Neural progenitor cell (in vitro differentiated cells): ENCODE measurements around the gene AEBP1. TPM values are rescaled to one million over a fixed set of nuclear protein-coding genes. Genes with fewer than 3 reads are reported as not detected.

Experiments used
- DNase-seq: peaks from one replicate; pipeline ENCODE4 v3.0.0-alpha.2; 2016; ENCODE audit warnings: low spot score
- H2AFZ ChIP-seq: fragments of 200-600 bp; sonication (generic); replicated peaks from 2 replicates; pipeline ENCODE4 v1.6.1; 2016; ENCODE audit warnings: antibody characterized with exemption
- H3F3A ChIP-seq: fragments of 200-600 bp; sonication (generic); 2 replicates; pipeline ENCODE4 v1.6.1; 2016; ENCODE audit warnings: antibody characterized with exemption, low read depth
- H3K27ac ChIP-seq: fragments of 200-600 bp; sonication (generic); 2 replicates; pipeline ENCODE4 v1.5.1; 2016; ENCODE audit warnings: mild to moderate bottlenecking
- H3K27me3 ChIP-seq: fragments of 200-600 bp; sonication (generic); 2 replicates; pipeline ENCODE4 v1.6.1; 2016; ENCODE audit warnings: mild to moderate bottlenecking, moderate library complexity
- H3K36me3 ChIP-seq: fragments of 200-600 bp; sonication (generic); 2 replicates; pipeline ENCODE4 v1.5.1; 2016
- H3K4me1 ChIP-seq: fragments of 200-600 bp; sonication (generic); 2 replicates; pipeline ENCODE4 v1.6.1; 2016; ENCODE audit warnings: mixed run types
- H3K4me2 ChIP-seq: fragments of 200-600 bp; sonication (generic); 2 replicates; pipeline ENCODE4 v1.6.1; 2016
- H3K4me3 ChIP-seq: fragments of 200-600 bp; sonication (generic); 2 replicates; pipeline ENCODE4 v1.5.1; 2016
- H3K79me2 ChIP-seq: fragments of 200-600 bp; sonication (generic); 2 replicates; pipeline ENCODE4 v1.6.1; 2016; ENCODE audit warnings: low read depth
- H3K9ac ChIP-seq: fragments of 200-600 bp; sonication (generic); 2 replicates; pipeline ENCODE4 v1.6.1; 2016
- H3K9me3 ChIP-seq: fragments of 200-600 bp; sonication (generic); 2 replicates; pipeline ENCODE4 v1.5.1; 2016; ENCODE audit warnings: low read depth
- H4K20me1 ChIP-seq: fragments of 200-600 bp; sonication (generic); 2 replicates; pipeline ENCODE4 v1.6.1; 2016; ENCODE audit warnings: low read depth
- H3K27ac Mint-ChIP-seq: 3 replicates; pipeline ENCODE4 v1.8.0; 2021; ENCODE audit warnings: mixed read lengths
- H3K27me3 Mint-ChIP-seq: 2 replicates; pipeline ENCODE4 v1.8.0; 2022; ENCODE audit warnings: low read depth, mild to moderate bottlenecking, inconsistent platforms, moderate library complexity, mixed read lengths; ENCODE audit not compliant: insufficient read depth
- H3K36me3 Mint-ChIP-seq: 3 replicates; pipeline ENCODE4 v1.8.0; 2021; ENCODE audit warnings: mixed read lengths
- H3K4me1 Mint-ChIP-seq: 3 replicates; pipeline ENCODE4 v1.8.0; 2021; ENCODE audit warnings: mixed read lengths
- H3K4me3 Mint-ChIP-seq: 3 replicates; pipeline ENCODE4 v1.8.0; 2021; ENCODE audit warnings: mild to moderate bottlenecking, moderate library complexity, mixed read lengths
- H3K9me3 Mint-ChIP-seq: 3 replicates; pipeline ENCODE4 v1.8.0; 2020; ENCODE audit warnings: mixed read lengths
- CTCF ChIP-seq: fragments of 200-600 bp; sonication (generic); IDR thresholded peaks from 2 replicates; pipeline ENCODE4 v1.5.1; 2017; ENCODE audit warnings: antibody characterized with exemption, mild to moderate bottlenecking
- EZH2 ChIP-seq: fragments of 200-600 bp; sonication (generic); IDR thresholded peaks from 2 replicates; pipeline ENCODE4 v1.6.1; 2017; ENCODE audit warnings: antibody characterized with exemption, mild to moderate bottlenecking, moderate library complexity
- EZH2phosphoT487 ChIP-seq: fragments of 200-600 bp; sonication (generic); IDR thresholded peaks from 2 replicates; pipeline ENCODE4 v1.6.1; 2017; ENCODE audit warnings: antibody characterized with exemption
- total RNA-seq: library from RNA; depleted of rRNA; stranded (reverse); fragments of >200 nt; gene quantifications from 2 replicates; pipeline ENCODE4 v1.2.3, GENCODE V29; 2015; ENCODE audit warnings: low replicate concordance

Gene AEBP1
- total RNA-seq, 1 donor from 2014 or later = 4.5 TPM

GRCh38 chr7:44158096-44158872 is 54.1 kb downstream of the AEBP1 start:
- H3K36me3 ChIP-seq = no peaks in the 10 kb centered on the region
- no peaks in the 10 kb centered on the region for H4K20me1 ChIP-seq
- no peak overlapping the region for H2AFZ ChIP-seq
- DNase-seq = no peak
- H3K79me2 ChIP-seq = no peaks in the 10 kb centered on the region
- H3K4me1 ChIP-seq = peaks cover 5% of the 10 kb centered on the region
- no peaks in the 10 kb centered on the region for H3K27me3 ChIP-seq
- peaks cover 9% of the 10 kb centered on the region for H3K4me1 Mint-ChIP-seq
- H3F3A ChIP-seq = no peaks in the 10 kb centered on the region
- H3K4me2 ChIP-seq = no peak overlapping the region
- no peaks in the 10 kb centered on the region for H3K9me3 Mint-ChIP-seq
- H3K4me3 ChIP-seq = no peak overlapping the region
- H3K9ac ChIP-seq = no peak overlapping the region
- H3K27ac Mint-ChIP-seq = no peak overlapping the region
- no peaks in the 10 kb centered on the region for H3K36me3 Mint-ChIP-seq
- H3K9me3 ChIP-seq = no peaks in the 10 kb centered on the region
- H3K4me3 Mint-ChIP-seq = no peak overlapping the region
- no peak for TF ChIP-seq CTCF
- no peak for TF ChIP-seq EZH2phosphoT487
- no peak for TF ChIP-seq EZH2
- peaks cover 7% of the 10 kb centered on the region for H3K27me3 Mint-ChIP-seq
- no peak overlapping the region for H3K27ac ChIP-seq

DNA sequence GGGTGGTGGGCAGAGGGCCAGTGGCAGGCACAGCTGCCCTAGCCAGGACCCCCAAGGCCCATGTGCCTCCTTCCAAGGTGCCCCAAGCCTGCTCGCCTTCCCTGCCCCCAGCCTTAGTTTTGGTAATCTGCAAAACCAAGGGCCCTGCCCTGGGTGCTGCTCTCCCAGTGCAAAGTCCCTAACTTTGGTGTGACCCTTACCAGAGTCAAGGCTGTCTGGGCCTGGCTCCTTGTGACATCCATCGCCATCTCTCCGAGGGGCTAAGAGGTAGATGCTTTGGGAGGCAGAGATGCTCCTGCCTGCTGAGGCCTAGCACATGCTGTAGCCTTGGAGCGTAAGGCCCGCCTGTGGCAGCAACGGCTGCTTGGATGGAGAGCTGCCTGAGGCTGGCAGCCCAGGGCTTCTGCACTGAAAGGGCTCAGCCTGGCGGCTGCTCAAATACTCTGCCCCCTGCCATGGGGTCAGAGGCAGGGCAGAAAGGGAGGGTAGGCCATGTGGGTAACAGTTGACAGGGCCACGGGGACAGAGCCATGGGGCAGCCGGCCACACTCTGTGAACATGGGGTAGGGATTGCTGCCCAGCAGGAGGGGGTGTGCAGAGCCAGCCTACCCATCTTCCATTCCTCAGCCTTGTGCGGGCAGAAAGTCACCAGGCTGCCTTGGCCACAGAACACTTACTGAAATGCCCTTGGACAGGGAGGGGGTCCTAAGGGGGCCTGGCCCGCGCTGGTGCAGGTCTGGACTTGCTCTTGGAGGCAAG is 54.9 kb downstream of the AEBP1 start:
- no peaks in the 10 kb centered on the region for H4K20me1 ChIP-seq
- Mint-ChIP-seq H3K27me3 (peaks cover 7% of the 10 kb centered on the region), H3K36me3 (no peaks in the 10 kb centered on the region), H3K9me3 (no peaks in the 10 kb centered on the region), H3K27ac (no peak overlapping the region), H3K4me3 (no peak overlapping the region), H3K4me1 (peaks cover 17% of the 10 kb centered on the region)
- H3K4me3 ChIP-seq = no peak overlapping the region
- H3K27me3 ChIP-seq = no peaks in the 10 kb centered on the region
- H3K79me2 ChIP-seq = no peaks in the 10 kb centered on the region
- H3K27ac ChIP-seq = no peak overlapping the region
- TF ChIP-seq EZH2 = no peak
- TF ChIP-seq EZH2phosphoT487 = no peak
- no peak for TF ChIP-seq CTCF
- H3K9ac ChIP-seq = no peak overlapping the region
- H3F3A ChIP-seq = no peaks in the 10 kb centered on the region
- H3K36me3 ChIP-seq = no peaks in the 10 kb centered on the region
- no peak for DNase-seq
- peaks cover 13% of the 10 kb centered on the region for H3K4me1 ChIP-seq
- H3K4me2 ChIP-seq = no peak overlapping the region
- H2AFZ ChIP-seq = no peak overlapping the region
- no peaks in the 10 kb centered on the region for H3K9me3 ChIP-seq

DNA sequence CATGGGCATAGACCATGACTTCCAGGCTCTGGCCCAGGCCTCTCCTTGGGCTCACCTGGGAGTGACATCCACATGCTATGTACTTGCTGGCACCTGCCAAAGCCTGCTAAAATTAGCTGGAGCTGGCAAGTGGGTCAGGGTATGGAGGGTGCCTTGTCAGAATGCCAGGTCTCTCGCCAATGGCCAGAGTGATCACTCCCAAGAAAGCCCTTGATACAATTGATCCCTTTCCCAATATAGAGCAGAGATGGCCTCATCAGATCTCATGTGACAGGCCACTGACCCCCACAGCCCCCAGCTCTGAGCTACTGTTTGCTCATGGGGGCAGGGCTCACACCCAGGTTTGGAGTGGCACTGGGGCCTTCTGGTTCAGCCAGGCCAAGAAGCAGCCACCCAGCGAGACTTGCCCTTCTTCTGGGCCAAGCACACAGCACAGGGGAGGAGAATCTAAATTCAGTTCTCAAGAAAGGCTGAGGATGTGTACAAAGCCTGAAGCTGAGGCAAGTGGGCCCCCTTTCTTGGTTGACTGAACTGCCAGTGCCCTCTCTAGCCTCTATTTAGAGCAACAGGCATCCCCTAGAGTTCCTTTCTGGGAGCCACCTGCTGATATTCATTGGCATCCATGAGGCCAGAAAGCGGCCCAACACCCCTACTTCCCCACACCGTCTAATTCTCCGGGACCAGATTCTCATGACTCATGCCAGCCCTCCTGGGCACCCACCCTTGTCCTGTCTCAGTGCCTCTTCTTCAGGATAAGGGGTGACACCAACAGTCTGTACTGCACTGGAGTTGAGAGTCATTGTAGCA is 55.9 kb downstream of the AEBP1 start:
- peaks cover 18% of the 10 kb centered on the region for H3K4me1 Mint-ChIP-seq
- no peak for DNase-seq

More for the DNA sequence above, 55.9 kb downstream of the AEBP1 start:
- H3K4me2 ChIP-seq = no peak overlapping the region
- no peaks in the 10 kb centered on the region for H4K20me1 ChIP-seq
- H3K4me1 ChIP-seq = peaks cover 15% of the 10 kb centered on the region
- H2AFZ ChIP-seq = no peak overlapping the region
- Mint-ChIP-seq H3K27me3 (peaks cover 5% of the 10 kb centered on the region), H3K4me3 (no peak overlapping the region), H3K36me3 (no peaks in the 10 kb centered on the region), H3K27ac (no peak overlapping the region), H3K9me3 (no peaks in the 10 kb centered on the region)
- H3K79me2 ChIP-seq = no peaks in the 10 kb centered on the region
- TF ChIP-seq EZH2phosphoT487 = no peak
- H3K9ac ChIP-seq = no peak overlapping the region
- no peaks in the 10 kb centered on the region for H3K36me3 ChIP-seq
- H3K27me3 ChIP-seq = no peaks in the 10 kb centered on the region
- H3K9me3 ChIP-seq = no peaks in the 10 kb centered on the region
- no peak overlapping the region for H3K27ac ChIP-seq
- H3F3A ChIP-seq = no peaks in the 10 kb centered on the region
- no peak overlapping the region for H3K4me3 ChIP-seq
